MM.1S (cell line): ENCODE results near the gene SDSL.

Source experiments
- DNase-seq: peaks from one replicate; pipeline ENCODE4 v3.0.0-alpha.2; 2015
- H2AFZ ChIP-seq: fragments of 300-600 bp; sonication (generic); 2 replicates; pipeline ENCODE4 v1.6.0; 2016; ENCODE audit warnings: antibody characterized with exemption, low read length
- H3F3A ChIP-seq: fragments of 300-600 bp; sonication (generic); 2 replicates; pipeline ENCODE4 v1.6.1; 2016; ENCODE audit warnings: mild to moderate bottlenecking, antibody characterized with exemption, low read length, moderate library complexity, mixed read lengths; ENCODE audit not compliant: insufficient read depth
- H3K27ac ChIP-seq: fragments of 300-600 bp; sonication (generic); 2 replicates; pipeline ENCODE4 v1.5.1; 2016; ENCODE audit warnings: mild to moderate bottlenecking, low read length
- H3K27me3 ChIP-seq: fragments of 300-600 bp; sonication (generic); replicated peaks from 2 replicates; pipeline ENCODE4 v1.6.0; 2016; ENCODE audit warnings: low read length; ENCODE audit not compliant: insufficient read depth
- H3K36me3 ChIP-seq: fragments of 300-600 bp; sonication (generic); replicated peaks from 2 replicates; pipeline ENCODE4 v1.6.1; 2016; ENCODE audit warnings: mild to moderate bottlenecking, low read length, mixed read lengths; ENCODE audit not compliant: insufficient read depth
- H3K4me1 ChIP-seq: fragments of 300-600 bp; sonication (generic); 2 replicates; pipeline ENCODE4 v1.6.1; 2016; ENCODE audit warnings: low read length, mixed read lengths
- H3K4me2 ChIP-seq: fragments of 300-600 bp; sonication (generic); 2 replicates; pipeline ENCODE4 v1.6.0; 2016; ENCODE audit warnings: low read depth, low read length
- H3K4me3 ChIP-seq: fragments of 300-600 bp; sonication (generic); 2 replicates; pipeline ENCODE4 v1.5.1; 2016; ENCODE audit warnings: low read length, mixed read lengths
- H3K79me2 ChIP-seq: fragments of 300-600 bp; sonication (generic); 2 replicates; pipeline ENCODE4 v1.6.1; 2016; ENCODE audit warnings: mixed run types, low read length, mixed read lengths
- H3K9ac ChIP-seq: fragments of 300-600 bp; sonication (generic); 2 replicates; pipeline ENCODE4 v1.6.1; 2016; ENCODE audit warnings: low read length, mixed read lengths
- H3K9me2 ChIP-seq: fragments of 300-600 bp; sonication (generic); replicated peaks from 2 replicates; pipeline ENCODE4 v1.6.1; 2016; ENCODE audit warnings: mild to moderate bottlenecking, low read length, mixed read lengths; ENCODE audit not compliant: insufficient read depth
- H3K9me3 ChIP-seq: fragments of 300-600 bp; sonication (generic); replicated peaks from 2 replicates; pipeline ENCODE4 v1.6.1; 2016; ENCODE audit warnings: mild to moderate bottlenecking, low read length, mixed read lengths; ENCODE audit not compliant: insufficient read depth
- H4K20me1 ChIP-seq: fragments of 300-600 bp; sonication (generic); 2 replicates; pipeline ENCODE4 v1.6.1; 2016; ENCODE audit warnings: mild to moderate bottlenecking, low read length, moderate library complexity, mixed read lengths; ENCODE audit not compliant: insufficient read depth
- EZH2 ChIP-seq: fragments of 300-600 bp; sonication (generic); optimal IDR thresholded peaks from 2 replicates; pipeline ENCODE3; 2017; ENCODE audit warnings: low read depth, mild to moderate bottlenecking, antibody characterized with exemption, low read length, mixed read lengths
- EZH2phosphoT487 ChIP-seq: fragments of 300-600 bp; sonication (generic); IDR thresholded peaks from 2 replicates; pipeline ENCODE4 v1.6.1; 2018; ENCODE audit warnings: antibody characterized with exemption, low read length
- TF ChIP-seq, protein P1 (sequence below): fragments of 300-600 bp; sonication (generic); IDR thresholded peaks from 2 replicates; pipeline ENCODE4 v1.5.1; 2016; ENCODE audit warnings: antibody characterized with exemption, low read length, mixed read lengths

The SDSL gene

DNA sequence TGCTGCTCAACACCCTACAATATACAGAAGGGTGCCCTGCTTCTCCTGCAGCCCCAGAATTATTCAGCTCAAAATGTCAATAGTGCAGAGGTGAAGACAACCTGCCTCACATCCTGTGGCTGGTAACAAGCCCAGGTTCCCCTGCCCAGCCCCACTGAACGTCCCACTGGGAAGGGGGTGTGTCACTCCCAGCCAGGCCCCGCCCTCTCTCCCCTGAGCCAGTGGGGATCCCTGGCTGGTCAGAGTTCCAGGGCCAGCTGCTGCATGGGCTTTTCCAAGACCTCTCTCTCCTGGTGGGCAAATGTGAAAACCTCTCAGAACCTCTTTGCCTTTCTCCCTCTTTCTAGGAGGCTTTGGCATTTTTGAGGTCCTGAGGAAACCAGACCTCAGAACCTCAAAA lies 63.1 kb downstream of the SDSL start:
- Histone ChIP-seq H3K9ac (no peak overlapping the region), H3K36me3 (no peaks in the 10 kb centered on the region), H3K27me3 (no peaks in the 10 kb centered on the region), H3K4me3 (no peak overlapping the region), H3K9me2 (no peaks in the 10 kb centered on the region), H4K20me1 (no peaks in the 10 kb centered on the region), H3K4me1 (no peaks in the 10 kb centered on the region), H3F3A (no peaks in the 10 kb centered on the region), H3K27ac (no peak overlapping the region), H3K79me2 (no peaks in the 10 kb centered on the region), H2AFZ (no peak overlapping the region), H3K4me2 (no peak overlapping the region), H3K9me3 (no peaks in the 10 kb centered on the region)
- DNase-seq = no peak
- TF ChIP-seq EZH2phosphoT487 (no peak), EZH2 (no peak)
- TF ChIP-seq, protein P1, sequence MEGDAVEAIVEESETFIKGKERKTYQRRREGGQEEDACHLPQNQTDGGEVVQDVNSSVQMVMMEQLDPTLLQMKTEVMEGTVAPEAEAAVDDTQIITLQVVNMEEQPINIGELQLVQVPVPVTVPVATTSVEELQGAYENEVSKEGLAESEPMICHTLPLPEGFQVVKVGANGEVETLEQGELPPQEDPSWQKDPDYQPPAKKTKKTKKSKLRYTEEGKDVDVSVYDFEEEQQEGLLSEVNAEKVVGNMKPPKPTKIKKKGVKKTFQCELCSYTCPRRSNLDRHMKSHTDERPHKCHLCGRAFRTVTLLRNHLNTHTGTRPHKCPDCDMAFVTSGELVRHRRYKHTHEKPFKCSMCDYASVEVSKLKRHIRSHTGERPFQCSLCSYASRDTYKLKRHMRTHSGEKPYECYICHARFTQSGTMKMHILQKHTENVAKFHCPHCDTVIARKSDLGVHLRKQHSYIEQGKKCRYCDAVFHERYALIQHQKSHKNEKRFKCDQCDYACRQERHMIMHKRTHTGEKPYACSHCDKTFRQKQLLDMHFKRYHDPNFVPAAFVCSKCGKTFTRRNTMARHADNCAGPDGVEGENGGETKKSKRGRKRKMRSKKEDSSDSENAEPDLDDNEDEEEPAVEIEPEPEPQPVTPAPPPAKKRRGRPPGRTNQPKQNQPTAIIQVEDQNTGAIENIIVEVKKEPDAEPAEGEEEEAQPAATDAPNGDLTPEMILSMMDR = no peak

DNA sequence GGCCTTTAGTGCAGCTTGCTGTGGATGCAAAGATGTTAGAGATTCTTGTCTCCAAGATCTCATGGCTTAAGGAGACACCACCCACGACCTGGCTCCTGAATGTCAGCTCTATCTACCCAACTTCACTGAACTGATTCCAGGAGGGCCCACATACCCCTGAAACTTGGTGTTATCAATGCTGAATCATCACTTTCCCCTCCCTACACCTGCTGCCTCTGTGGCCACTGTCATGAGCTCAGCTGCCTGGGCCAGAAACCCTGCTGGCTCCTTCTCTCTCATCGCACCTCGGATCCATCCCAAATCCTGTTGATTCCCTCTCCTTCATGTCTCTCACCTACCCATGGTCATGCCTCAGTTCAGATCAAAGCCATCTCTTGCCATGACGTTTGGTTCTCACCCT lies 64.5 kb downstream of the SDSL start:
- no peak overlapping the region for H2AFZ ChIP-seq
- H3K79me2 ChIP-seq = no peaks in the 10 kb centered on the region
- no peak overlapping the region for H3K4me3 ChIP-seq
- H3K4me2 ChIP-seq = no peak overlapping the region
- H3K27me3 ChIP-seq = no peaks in the 10 kb centered on the region
- no peaks in the 10 kb centered on the region for H3K36me3 ChIP-seq
- H3K27ac ChIP-seq = no peak overlapping the region
- no peak overlapping the region for H3K9ac ChIP-seq
- no peaks in the 10 kb centered on the region for H3K9me2 ChIP-seq
- no peaks in the 10 kb centered on the region for H3F3A ChIP-seq
- DNase-seq = no peak
- TF ChIP-seq EZH2 = no peak
- TF ChIP-seq EZH2phosphoT487 = no peak
- TF ChIP-seq, protein P1 = no peak
- no peaks in the 10 kb centered on the region for H3K9me3 ChIP-seq
- H4K20me1 ChIP-seq = no peaks in the 10 kb centered on the region
- no peaks in the 10 kb centered on the region for H3K4me1 ChIP-seq
